Calu3 (cell line): ENCODE data around the gene STK4. TPM values are rescaled to one million over a fixed set of nuclear protein-coding genes. Genes with fewer than 3 reads are reported as not detected.

Source experiments
- BruUV-seq: library from RNA; stranded (reverse); fragments of 400-500 nt; replicated peaks from 2 replicates; lab custom pipeline; 2021; lab: Mats Ljungman, UMichigan
- CTCF ChIA-PET: fragments of 300-600 bp; sonication (Branson Sonifier 250); formaldehyde crosslinking; loops from one replicate; lab custom pipeline; 2022; ENCODE audit warnings: antibody characterized with exemption; lab: Charles Lee
- DNase-seq: peaks from one replicate; pipeline ENCODE4 v3.0.0; 2022
- H3K27ac Mint-ChIP-seq: one replicate; pipeline ENCODE4 v1.8.0; 2022; ENCODE audit warnings: mixed read lengths; ENCODE audit not compliant: unreplicated experiment
- H3K27me3 Mint-ChIP-seq: one replicate; pipeline ENCODE4 v1.8.0; 2022; ENCODE audit warnings: mixed read lengths; ENCODE audit not compliant: unreplicated experiment
- H3K36me3 Mint-ChIP-seq: one replicate; pipeline ENCODE4 v1.8.0; 2022; ENCODE audit warnings: mild to moderate bottlenecking, moderate library complexity, mixed read lengths; ENCODE audit not compliant: insufficient read depth, unreplicated experiment
- H3K4me1 Mint-ChIP-seq: one replicate; pipeline ENCODE4 v1.8.0; 2022; ENCODE audit warnings: mild to moderate bottlenecking, low read depth, mixed read lengths; ENCODE audit not compliant: unreplicated experiment
- H3K4me3 Mint-ChIP-seq: one replicate; pipeline ENCODE4 v1.8.0; 2022; ENCODE audit warnings: mild to moderate bottlenecking, low read depth, moderate library complexity, mixed read lengths; ENCODE audit not compliant: unreplicated experiment
- H3K9me3 Mint-ChIP-seq: one replicate; pipeline ENCODE4 v1.8.0; 2022; ENCODE audit warnings: low read depth, mixed read lengths; ENCODE audit not compliant: unreplicated experiment
- CTCF ChIP-seq: fragments of 200-600 bp; IDR thresholded peaks from one replicate; pipeline ENCODE4 v1.8.0; 2022; ENCODE audit warnings: antibody characterized with exemption; ENCODE audit not compliant: unreplicated experiment
- intact Hi-C: fragments of 100-400 bp; cut with micrococcal nuclease; formaldehyde crosslinking; loops from one replicate; pipeline ENCODE4 v1.10.0; 2022; ENCODE audit not compliant: unreplicated experiment
- total RNA-seq: library from RNA; stranded (reverse); gene quantifications from 2 replicates; pipeline ENCODE4 v1.2.3, GENCODE V29; 2022

STK4 gene
- total RNA-seq, 1 experiment from 2014 or later: 53.1 TPM

- Mint-ChIP-seq H3K9me3 (no peaks in the 10 kb centered on the region), H3K36me3 (peaks cover 87% of the 10 kb centered on the region), H3K4me3 (no peak overlapping the region), H3K27me3 (no peaks in the 10 kb centered on the region), H3K27ac (no peak overlapping the region), H3K4me1 (peaks cover 44% of the 10 kb centered on the region)
- intact Hi-C loops: no loop called here
- DNase-seq: no peak
- no TSS peak for BruUV-seq
- no peak for TF ChIP-seq CTCF
- CTCF ChIA-PET: no interaction called here
These were observed 9.9 kb upstream of the STK4 start for GRCh38 chr20:44956410-44956809.

GRCh38 chr20:44958276-44958675 lies 8.0 kb upstream of the STK4 start:
- no peak for TF ChIP-seq CTCF
- no peak for DNase-seq
- no TSS peak for BruUV-seq
- Mint-ChIP-seq H3K4me1 (peaks cover 48% of the 10 kb centered on the region), H3K27ac (no peak overlapping the region), H3K9me3 (no peaks in the 10 kb centered on the region), H3K27me3 (no peaks in the 10 kb centered on the region), H3K4me3 (peak overlapping the region; percentile 77), H3K36me3 (peaks cover 71% of the 10 kb centered on the region)
- intact Hi-C loops: loop anchor here (2.0 kb wide), 1 partner anchor 47 kb away; the partner anchor contains the start of gene PABPC1L
- CTCF ChIA-PET: interaction anchor here (0.7 kb wide), 1 partner anchor 26 kb away, joined by 4 read pairs; no protein-coding TSS in a partner anchor

- H3K4me3 Mint-ChIP-seq: peak overlapping the region; percentile 77
- DNase-seq: no peak
- H3K27ac Mint-ChIP-seq: peak overlapping the region; percentile 44
- H3K4me1 Mint-ChIP-seq: peaks cover 39% of the 10 kb centered on the region
- intact Hi-C loops: loop anchor here (2.0 kb wide), 1 partner anchor 48 kb away; the partner anchor contains the start of gene PABPC1L
- H3K9me3 Mint-ChIP-seq: no peaks in the 10 kb centered on the region
- peaks cover 62% of the 10 kb centered on the region for H3K36me3 Mint-ChIP-seq
- TF ChIP-seq CTCF: no peak
- no TSS peak for BruUV-seq
- CTCF ChIA-PET: interaction anchor here (1.5 kb wide), 1 partner anchor 74 kb away, joined by 3 read pairs; the partner anchor contains the start of gene YWHAB
- no peaks in the 10 kb centered on the region for H3K27me3 Mint-ChIP-seq
These were observed 7.2 kb upstream of the STK4 start for GRCh38 chr20:44959082-44959637.

GRCh38 chr20:44959638-44960102 lies 6.6 kb upstream of the STK4 start:
- TF ChIP-seq CTCF: no peak
- Mint-ChIP-seq H3K27ac (peak overlapping the region; percentile 44), H3K4me3 (peak overlapping the region; percentile 77), H3K36me3 (peaks cover 58% of the 10 kb centered on the region), H3K9me3 (no peaks in the 10 kb centered on the region), H3K4me1 (peaks cover 37% of the 10 kb centered on the region), H3K27me3 (no peaks in the 10 kb centered on the region)
- CTCF ChIA-PET: interaction anchor here (0.6 to 1.5 kb wide), 5 partner anchors 7 to 129 kb away, joined by 3 to 7 read pairs (median 3); partner anchors contain the start of gene YWHAB
- TSS peak; percentile 42 for BruUV-seq
- intact Hi-C loops: loop anchor here (2.0 kb wide), 1 partner anchor 49 kb away; the partner anchor contains the start of gene PABPC1L
- DNase-seq: peak; percentile 36
